SIG-M5 treated with dmso at 0.1 percent for 504 hours (cell line): ENCODE data around the gene GCNT2.
A peak's percentile ranks its signal among the peaks of the same experiment; 100 is the strongest.
"Not testable (repeated sequence)": the region's sequence is repeated elsewhere in the genome, so short reads cannot be mapped to it uniquely, and the experiment has no call there.

Experiments used
- DNase-seq: peaks from one replicate; lab custom pipeline; 2025; ENCODE audit not compliant: unreplicated experiment; lab: John Stamatoyannopoulos, UW

Gene GCNT2

GRCh38 chr6:10513544-10513943 lies 7.6 kb upstream of the GCNT2 start:
- DNase-seq = no peak

GRCh38 chr6:10514049-10514780 lies 6.9 kb upstream of the GCNT2 start:
- no peak for DNase-seq

DNA sequence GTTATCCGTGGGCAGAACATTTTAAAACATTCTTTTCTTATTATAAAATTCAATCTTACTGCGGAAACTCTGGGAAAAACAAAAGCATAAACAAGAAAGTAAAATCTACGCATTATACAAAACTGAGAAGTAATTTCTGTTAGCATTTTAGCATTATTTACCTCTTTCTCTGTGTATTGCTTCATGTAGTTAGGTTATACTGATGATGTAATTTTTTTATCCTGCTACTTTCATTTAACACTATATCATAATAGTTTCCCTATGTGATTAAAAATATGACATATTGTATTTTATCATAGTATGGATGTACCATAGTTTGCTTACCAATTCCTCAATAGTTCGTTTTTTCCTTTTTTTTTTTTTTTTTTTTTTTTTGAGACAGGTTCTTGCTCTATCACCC lies 4.2 kb upstream of the GCNT2 start:
- DNase-seq = no peak

DNA sequence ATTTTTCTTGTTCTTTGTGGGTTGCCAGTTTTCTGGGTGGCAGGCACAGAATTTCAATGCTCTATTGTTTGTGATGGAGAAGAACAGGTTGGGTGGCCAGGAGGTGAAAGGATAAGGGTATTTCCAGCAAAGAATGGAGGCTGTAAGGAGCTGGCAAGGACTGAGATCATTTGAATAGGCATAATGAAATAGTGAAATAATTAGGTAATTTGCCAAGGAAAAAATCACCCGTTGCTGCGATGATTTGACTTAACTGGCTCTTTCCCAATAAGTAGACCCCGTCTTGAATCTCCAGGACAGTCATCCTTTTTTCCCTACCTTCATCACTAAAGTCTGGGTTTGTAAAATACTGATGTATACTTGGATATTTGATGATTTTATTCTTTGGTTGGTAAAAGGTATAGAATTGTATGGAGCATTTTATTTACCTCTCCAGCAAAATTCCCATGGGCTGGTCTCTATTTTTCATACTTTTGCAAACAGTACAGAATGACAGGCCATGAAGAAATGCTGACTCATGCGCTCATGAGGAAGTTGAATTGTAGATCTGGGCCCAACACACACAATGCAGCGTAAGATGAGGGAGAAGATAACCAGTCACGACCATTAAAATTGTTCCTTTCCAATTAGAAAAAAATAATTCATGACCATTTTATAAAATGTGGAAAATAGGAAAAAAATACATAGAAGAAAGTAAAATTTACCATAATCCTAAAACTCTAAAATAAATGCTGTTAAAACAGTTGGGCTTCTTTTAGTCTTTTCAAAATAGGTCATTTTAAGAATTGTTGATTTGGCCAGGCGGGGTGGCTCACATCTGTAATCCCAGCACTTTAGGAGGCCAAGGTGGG lies 2.4 kb upstream of the GCNT2 start:
- peak; percentile 80 for DNase-seq

DNA sequence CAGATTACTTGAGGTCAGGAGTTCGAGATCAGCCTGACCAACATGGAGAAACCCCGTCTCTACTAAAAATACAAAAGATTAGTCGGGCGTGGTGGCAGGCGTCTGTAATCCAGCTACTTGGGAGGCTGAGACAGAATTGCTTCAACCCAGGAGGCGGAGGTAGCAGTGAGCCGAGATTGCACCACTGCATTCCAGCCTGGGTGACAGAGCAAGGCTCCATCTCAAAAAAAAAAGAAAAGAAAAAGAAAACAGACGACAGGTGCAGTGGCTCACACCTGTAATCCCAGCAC lies 1.8 kb upstream of the GCNT2 start:
- not testable (repeated sequence) for DNase-seq

DNA sequence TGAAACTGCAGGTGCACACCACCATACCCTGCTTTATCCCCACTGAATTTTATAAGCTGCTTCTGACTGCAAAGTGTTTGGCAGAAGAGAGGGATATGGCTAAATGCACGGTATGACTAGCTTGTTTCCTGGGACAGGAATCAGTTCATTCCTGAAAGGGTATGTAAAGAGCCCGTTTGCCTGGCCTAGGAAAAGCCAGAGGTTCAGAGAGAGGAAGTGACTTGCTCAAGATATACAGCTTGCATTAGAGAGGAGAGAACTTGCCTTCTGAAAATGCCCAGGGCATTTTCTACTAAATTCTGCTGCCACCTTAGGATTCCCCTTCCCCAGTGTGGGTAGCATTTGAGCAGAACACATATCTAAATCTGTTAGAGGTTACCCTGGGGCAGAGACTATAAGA lies 683 bp upstream of the GCNT2 start:
- DNase-seq = peak; percentile 13

- no peak for DNase-seq
Measured at GRCh38 chr6:10522929-10523573, 1.9 kb downstream of the GCNT2 start.

- DNase-seq = no peak
Measured at GRCh38 chr6:10526156-10526555, 5.0 kb downstream of the GCNT2 start.

GRCh38 chr6:10528158-10528981 lies 7.2 kb downstream of the GCNT2 start:
- no peak for DNase-seq

DNA sequence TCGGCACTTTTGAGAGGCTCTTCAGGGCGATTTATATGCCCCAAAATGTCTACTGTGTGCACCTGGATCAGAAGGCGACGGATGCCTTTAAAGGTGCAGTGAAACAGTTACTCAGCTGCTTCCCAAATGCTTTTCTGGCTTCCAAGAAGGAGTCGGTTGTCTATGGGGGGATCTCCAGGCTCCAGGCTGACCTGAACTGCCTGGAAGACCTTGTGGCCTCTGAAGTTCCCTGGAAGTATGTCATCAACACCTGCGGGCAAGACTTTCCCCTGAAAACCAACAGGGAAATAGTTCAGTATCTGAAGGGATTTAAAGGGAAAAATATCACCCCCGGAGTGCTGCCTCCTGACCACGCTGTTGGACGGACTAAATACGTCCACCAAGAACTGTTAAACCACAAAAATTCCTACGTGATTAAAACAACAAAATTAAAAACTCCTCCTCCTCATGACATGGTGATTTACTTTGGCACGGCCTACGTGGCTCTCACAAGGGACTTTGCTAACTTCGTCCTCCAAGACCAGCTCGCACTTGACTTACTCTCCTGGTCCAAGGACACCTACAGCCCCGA lies 8.2 kb downstream of the GCNT2 start:
- DNase-seq = no peak

DNA sequence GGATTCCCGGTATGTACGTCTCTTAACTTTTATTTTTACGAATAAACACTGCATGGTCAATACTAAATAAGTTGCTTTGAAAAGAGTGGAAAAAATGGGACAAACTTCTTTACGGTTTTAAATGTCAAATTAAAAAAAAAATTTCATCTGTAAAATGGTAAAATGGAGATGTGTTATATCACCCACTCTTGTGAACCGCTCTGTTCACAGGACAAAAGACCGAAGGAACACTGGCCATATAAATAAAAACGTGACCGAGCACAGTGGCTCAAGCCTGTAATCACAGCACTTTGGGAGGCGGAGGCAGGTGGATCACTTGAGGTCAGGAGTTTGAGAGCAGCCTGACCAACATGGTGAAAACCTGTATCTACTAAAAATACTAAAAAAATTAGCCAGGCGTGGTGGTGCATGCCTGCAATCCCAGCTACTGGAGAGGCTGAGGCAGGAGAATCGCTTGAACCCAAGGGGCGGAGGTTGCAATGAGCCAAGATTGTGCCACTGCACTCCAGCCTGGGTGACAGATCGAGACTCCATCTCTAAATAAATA lies 8.8 kb downstream of the GCNT2 start:
- DNase-seq = not testable (repeated sequence)

DNA sequence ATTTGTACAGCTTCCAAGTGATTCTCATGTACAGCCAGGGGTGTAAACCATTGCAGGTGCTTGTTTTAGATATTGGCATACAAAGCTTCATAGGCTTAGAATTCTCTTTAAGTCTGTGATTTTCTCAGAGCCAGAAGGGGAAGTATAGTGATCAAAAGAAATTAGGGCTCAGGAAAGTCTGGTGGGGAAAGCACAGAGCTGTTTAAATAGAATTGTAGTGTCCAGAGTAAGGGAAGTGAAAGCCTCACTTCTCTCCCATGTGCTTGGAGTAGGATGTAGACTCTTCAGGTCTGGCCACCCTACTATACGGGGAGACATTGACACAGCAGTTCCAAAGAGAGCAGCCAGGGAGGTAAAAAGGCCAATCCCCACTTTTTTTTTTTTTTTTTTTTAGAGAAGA lies 10.4 kb downstream of the GCNT2 start:
- DNase-seq = peak; percentile 84

DNA sequence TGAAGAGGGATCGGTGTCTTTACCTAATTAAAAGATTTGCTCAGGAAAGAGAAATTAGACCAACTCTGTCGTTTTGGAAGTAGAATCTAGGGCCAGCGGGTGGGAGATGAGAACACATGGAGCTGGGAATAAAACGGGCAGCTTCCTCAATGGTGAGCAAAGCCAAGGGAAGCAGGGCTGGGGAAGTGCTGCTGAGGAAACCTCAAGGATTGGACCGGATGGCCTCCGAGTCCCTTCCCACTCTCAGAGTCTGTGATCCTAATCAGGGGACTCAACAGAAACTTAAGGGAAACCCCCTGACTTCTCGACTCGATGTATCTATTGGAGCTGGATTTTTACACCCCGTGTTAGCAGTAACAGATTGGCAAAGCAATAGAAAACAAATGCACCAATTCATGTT lies 10.8 kb downstream of the GCNT2 start:
- no peak for DNase-seq

DNA sequence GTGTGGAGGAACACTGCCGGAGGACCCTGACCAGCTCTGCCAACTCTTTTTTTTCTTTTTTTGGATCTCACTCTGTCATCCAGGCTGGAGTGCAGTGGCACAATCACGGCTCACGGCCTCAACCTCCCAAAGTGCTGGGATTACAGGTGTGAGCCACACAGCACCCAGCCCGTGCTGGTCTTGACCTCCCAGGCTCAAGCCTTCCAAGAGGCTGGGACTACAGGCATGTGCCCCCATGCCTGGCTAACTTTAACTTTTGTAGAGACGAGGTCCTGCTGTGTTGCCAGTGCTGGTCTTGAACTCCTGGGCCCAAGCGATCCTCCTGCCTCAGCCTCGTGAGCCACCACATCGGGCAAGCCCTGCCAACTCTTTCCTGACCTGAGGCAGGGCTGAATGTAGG lies 11.2 kb downstream of the GCNT2 start:
- no peak for DNase-seq

- no peak for DNase-seq
Measured at GRCh38 chr6:10534419-10534762, 13.2 kb downstream of the GCNT2 start.

DNA sequence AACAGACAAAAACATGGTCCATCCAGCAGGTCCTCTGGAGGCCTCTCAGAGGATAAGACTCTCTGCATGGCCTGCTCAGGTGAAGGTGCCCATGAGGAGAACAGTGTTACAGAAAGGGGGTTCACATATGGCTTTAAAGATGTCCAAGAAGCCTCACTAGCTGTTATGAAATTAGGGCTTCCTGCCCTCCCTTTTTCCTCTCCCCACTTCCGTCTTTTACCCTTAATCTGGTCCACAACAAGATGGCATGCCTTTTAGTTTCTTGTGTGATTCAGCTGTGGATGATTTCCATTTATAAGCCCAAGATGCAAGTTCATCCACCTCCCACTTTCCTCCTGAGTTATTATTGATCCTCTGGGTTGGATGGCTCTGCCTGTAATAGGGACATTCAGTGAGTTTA lies 14.0 kb downstream of the GCNT2 start:
- DNase-seq = peak; percentile 35

DNA sequence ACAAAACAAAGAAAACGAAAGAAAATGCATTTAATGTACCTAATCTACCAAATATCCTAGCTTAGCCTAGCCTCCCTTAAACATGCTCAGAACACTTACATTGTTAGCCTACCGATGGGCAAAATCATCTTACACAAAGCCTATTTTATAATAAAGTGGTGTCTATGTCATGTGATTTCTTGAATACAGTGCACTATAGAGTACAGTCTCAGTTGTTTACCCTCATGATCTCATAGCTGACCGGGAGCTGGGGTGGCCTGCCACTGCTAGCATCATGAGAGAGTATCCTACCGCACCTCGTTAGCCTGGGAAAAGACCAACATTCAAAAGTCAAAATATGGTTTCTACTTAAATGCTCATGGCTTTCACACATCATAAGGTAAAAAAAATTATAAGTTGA lies 16.6 kb downstream of the GCNT2 start:
- no peak for DNase-seq

- no peak for DNase-seq
Measured at GRCh38 chr6:10540073-10540746, 19.1 kb downstream of the GCNT2 start.

- no peak for DNase-seq
Measured at GRCh38 chr6:10541591-10541990, 20.4 kb downstream of the GCNT2 start.

DNA sequence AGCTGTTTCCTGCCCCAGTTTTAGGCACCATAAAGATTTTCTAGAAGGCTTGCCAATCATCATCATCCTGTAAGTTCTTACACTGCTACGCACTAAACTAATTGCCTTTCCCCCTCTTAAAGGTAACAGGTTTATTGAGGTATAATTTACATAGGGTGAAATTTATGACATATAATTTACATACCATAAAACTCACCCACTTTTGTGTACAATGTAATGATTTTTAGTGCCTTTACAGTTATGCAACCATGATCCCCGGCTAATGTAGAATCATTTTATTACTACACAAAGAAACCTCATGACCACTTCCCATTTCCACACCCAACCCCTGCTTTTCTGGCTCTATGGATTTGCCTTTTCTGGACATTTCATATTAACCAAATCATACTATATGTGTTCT lies 21.1 kb downstream of the GCNT2 start:
- DNase-seq = peak; percentile 22
